ENCODE results near the gene SLC44A4. TPM values are rescaled to one million over a fixed set of nuclear protein-coding genes. Genes with fewer than 3 reads are reported as not detected.
A peak's percentile ranks its signal among the peaks of the same experiment; 100 is the strongest.

Gene SLC44A4
- total and polyA plus RNA-seq, 9 of the 15 experiments (the other 6 are each of a cell fraction or from before 2014, with no cell fraction given) = 7.9 to 18.6 (median 11.2) TPM

DNA sequence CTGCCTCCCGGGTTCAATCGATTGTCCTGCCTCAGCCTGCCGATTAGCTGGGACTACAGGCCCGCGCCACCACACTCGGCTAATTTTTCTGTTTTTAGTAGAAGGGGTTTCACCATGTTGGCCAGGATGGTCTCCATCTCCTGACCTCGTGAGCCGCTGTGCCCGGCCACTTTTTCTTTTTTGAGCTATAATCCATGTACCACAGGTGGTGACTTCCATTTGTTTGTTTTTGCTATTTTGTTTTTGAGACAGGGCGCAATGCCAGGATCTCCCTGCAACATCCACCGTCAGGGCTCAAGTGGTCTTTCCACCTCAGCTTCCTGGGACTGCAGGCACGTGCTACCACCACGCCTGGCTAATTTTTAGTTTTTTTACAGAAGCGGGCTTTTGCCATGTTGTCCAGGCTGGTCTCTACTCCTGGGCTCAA lies 42.7 kb downstream of the SLC44A4 start (continued):
- TF ChIP-seq, protein P1, sequence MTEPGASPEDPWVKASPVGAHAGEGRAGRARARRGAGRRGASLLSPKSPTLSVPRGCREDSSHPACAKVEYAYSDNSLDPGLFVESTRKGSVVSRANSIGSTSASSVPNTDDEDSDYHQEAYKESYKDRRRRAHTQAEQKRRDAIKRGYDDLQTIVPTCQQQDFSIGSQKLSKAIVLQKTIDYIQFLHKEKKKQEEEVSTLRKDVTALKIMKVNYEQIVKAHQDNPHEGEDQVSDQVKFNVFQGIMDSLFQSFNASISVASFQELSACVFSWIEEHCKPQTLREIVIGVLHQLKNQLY (CRISPR knock-in tag; conservative IDR thresholded peaks at IDR 0.05) = no peak
- TF ChIP-seq ATF1 (CRISPR knock-in tag; IDR thresholded peaks at IDR 0.05) (no peak), ATF1 (tag; IDR thresholded peaks at IDR 0.05) (no peak), ZNF79 (CRISPR knock-in tag; IDR thresholded peaks at IDR 0.05; ENCODE audit: low read depth) (no peak), RBFOX2 (IDR thresholded peaks at IDR 0.05; ENCODE audit: low read depth, low read length) (peak; percentile 74), ELF4 (CRISPR knock-in tag; IDR thresholded peaks at IDR 0.05) (no peak), IFI16 (CRISPR knock-in tag; IDR thresholded peaks at IDR 0.05) (no peak), TAF1 (IDR thresholded peaks at IDR 0.05; ENCODE audit: control insufficient read depth, extremely low read depth, insufficient read depth, low read length, severe bottlenecking) (no peak), SP2 (IDR thresholded peaks at IDR 0.05; ENCODE audit: extremely low read depth, low read depth, low read length, poor library complexity, severe bottlenecking) (no peak), POLR2B (IDR thresholded peaks at IDR 0.05; ENCODE audit: low read depth, partially characterized antibody) (peak; percentile 57), CXXC5 (CRISPR knock-in tag; IDR thresholded peaks at IDR 0.05) (no peak), ZNF384 (IDR thresholded peaks at IDR 0.05; ENCODE audit: low read depth, low read length) (0 out of 2 replicates have a peak, but pooled peaks have one; percentile 3), SRSF7 (optimal IDR thresholded peaks at IDR 0.05; ENCODE audit: low read depth, low read length) (no peak), HMGXB4 (CRISPR knock-in tag; IDR thresholded peaks at IDR 0.05) (0 out of 2 replicates have a peak, but pooled peaks have one; percentile 10), NCOR1 (IDR thresholded peaks at IDR 0.05) (no peak), NR2F6 (CRISPR knock-in tag; IDR thresholded peaks at IDR 0.05) (no peak), KDM5B (IDR thresholded peaks at IDR 0.05; ENCODE audit: insufficient replicate concordance, low read depth, low read length) (peak; percentile 73), SUPT5H (IDR thresholded peaks at IDR 0.05) (peak; percentile 60), SREBF2 (CRISPR knock-in tag; IDR thresholded peaks at IDR 0.05) (no peak)
- TF ChIP-seq, protein P2, sequence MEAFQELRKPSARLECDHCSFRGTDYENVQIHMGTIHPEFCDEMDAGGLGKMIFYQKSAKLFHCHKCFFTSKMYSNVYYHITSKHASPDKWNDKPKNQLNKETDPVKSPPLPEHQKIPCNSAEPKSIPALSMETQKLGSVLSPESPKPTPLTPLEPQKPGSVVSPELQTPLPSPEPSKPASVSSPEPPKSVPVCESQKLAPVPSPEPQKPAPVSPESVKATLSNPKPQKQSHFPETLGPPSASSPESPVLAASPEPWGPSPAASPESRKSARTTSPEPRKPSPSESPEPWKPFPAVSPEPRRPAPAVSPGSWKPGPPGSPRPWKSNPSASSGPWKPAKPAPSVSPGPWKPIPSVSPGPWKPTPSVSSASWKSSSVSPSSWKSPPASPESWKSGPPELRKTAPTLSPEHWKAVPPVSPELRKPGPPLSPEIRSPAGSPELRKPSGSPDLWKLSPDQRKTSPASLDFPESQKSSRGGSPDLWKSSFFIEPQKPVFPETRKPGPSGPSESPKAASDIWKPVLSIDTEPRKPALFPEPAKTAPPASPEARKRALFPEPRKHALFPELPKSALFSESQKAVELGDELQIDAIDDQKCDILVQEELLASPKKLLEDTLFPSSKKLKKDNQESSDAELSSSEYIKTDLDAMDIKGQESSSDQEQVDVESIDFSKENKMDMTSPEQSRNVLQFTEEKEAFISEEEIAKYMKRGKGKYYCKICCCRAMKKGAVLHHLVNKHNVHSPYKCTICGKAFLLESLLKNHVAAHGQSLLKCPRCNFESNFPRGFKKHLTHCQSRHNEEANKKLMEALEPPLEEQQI (IDR thresholded peaks at IDR 0.05) = no peak
- TF ChIP-seq, protein P3, sequence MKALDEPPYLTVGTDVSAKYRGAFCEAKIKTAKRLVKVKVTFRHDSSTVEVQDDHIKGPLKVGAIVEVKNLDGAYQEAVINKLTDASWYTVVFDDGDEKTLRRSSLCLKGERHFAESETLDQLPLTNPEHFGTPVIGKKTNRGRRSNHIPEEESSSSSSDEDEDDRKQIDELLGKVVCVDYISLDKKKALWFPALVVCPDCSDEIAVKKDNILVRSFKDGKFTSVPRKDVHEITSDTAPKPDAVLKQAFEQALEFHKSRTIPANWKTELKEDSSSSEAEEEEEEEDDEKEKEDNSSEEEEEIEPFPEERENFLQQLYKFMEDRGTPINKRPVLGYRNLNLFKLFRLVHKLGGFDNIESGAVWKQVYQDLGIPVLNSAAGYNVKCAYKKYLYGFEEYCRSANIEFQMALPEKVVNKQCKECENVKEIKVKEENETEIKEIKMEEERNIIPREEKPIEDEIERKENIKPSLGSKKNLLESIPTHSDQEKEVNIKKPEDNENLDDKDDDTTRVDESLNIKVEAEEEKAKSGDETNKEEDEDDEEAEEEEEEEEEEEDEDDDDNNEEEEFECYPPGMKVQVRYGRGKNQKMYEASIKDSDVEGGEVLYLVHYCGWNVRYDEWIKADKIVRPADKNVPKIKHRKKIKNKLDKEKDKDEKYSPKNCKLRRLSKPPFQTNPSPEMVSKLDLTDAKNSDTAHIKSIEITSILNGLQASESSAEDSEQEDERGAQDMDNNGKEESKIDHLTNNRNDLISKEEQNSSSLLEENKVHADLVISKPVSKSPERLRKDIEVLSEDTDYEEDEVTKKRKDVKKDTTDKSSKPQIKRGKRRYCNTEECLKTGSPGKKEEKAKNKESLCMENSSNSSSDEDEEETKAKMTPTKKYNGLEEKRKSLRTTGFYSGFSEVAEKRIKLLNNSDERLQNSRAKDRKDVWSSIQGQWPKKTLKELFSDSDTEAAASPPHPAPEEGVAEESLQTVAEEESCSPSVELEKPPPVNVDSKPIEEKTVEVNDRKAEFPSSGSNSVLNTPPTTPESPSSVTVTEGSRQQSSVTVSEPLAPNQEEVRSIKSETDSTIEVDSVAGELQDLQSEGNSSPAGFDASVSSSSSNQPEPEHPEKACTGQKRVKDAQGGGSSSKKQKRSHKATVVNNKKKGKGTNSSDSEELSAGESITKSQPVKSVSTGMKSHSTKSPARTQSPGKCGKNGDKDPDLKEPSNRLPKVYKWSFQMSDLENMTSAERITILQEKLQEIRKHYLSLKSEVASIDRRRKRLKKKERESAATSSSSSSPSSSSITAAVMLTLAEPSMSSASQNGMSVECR (CRISPR knock-in tag; IDR thresholded peaks at IDR 0.05) = peak; percentile 38; the same call in 1 of the 2 replicates
